Activated CD8-positive, alpha-beta T cell treated with anti-CD3 and anti-CD28 coated beads for 36 hours (primary cell): ENCODE data around the gene ASAP2. TPM values are rescaled to one million over a fixed set of nuclear protein-coding genes. Genes with fewer than 3 reads are reported as not detected.

Experiments used
- ATAC-seq: fragments of 200-7000 bp; cut with Tn5 transposase; one replicate; pipeline ENCODE4 v1.10.0; 2021; ENCODE audit warnings: mild to moderate bottlenecking, moderate library complexity
- CTCF ChIA-PET: fragments of 350-600 bp; sonication (Branson Sonifier 250); formaldehyde crosslinking; loops from one replicate; lab custom pipeline; 2021; ENCODE audit warnings: antibody characterized with exemption; lab: Charles Lee
- POLR2A ChIA-PET: fragments of 350-600 bp; sonication (Branson Sonifier 250); formaldehyde crosslinking; loops from one replicate; lab custom pipeline; 2021; ENCODE audit warnings: antibody characterized with exemption; lab: Charles Lee
- DNase-seq: peaks from one replicate; pipeline ENCODE4 v3.0.0-alpha.2; 2020
- H3K27ac Mint-ChIP-seq: one replicate; pipeline ENCODE4 v1.8.0; 2021; ENCODE audit warnings: mild to moderate bottlenecking, mixed read lengths
- H3K27me3 Mint-ChIP-seq: one replicate; pipeline ENCODE4 v1.8.0; 2021; ENCODE audit warnings: mixed read lengths
- H3K36me3 Mint-ChIP-seq: one replicate; pipeline ENCODE4 v1.8.0; 2021; ENCODE audit warnings: low read depth, mixed read lengths
- H3K4me1 Mint-ChIP-seq: one replicate; pipeline ENCODE4 v1.8.0; 2021; ENCODE audit warnings: low read depth, mixed read lengths
- H3K4me3 Mint-ChIP-seq: one replicate; pipeline ENCODE4 v1.8.0; 2021; ENCODE audit warnings: mild to moderate bottlenecking, moderate library complexity, mixed read lengths
- H3K9me3 Mint-ChIP-seq: one replicate; pipeline ENCODE4 v1.8.0; 2021; ENCODE audit warnings: mixed read lengths
- intact Hi-C: fragments of 100-400 bp; cut with micrococcal nuclease; formaldehyde crosslinking; loops from one replicate; pipeline ENCODE4 v1.10.0; 2022
- total RNA-seq, 2 experiments: library from RNA; stranded (reverse); gene quantifications; one replicate each; pipeline ENCODE4 v1.2.3, GENCODE V29; 2021
- TF ChIP-seq, protein P1 (sequence below): fragments of 200-600 bp; IDR thresholded peaks from one replicate; pipeline ENCODE4 v1.8.0; 2022; ENCODE audit warnings: antibody characterized with exemption, mild to moderate bottlenecking

ASAP2 gene
- total RNA-seq, 2 experiments from 2014 or later, result not detected

DNA sequence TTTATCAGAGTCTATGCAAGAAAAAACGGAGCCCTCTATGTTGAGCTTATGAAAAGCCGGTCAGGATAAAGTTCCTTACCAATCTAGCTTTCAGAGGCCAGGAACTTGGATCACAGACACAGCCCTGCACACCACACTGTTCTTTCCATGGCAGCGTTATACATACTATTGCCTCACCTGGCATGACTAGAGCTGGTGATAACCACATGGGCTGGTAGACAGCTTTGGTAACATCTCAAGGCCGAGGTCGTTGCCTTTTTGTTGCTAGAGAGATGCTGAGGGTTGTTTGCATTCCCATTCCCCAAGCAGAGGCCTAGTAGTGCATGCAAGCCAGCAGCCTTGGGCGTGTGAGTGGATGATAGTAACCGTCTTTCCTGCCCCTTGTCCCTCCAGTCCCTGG is 138.7 kb downstream of the ASAP2 start:
- ChIA-PET CTCF (interaction anchor here (1.4 kb wide), 1 partner anchor 202 kb away, joined by 3 read pairs; no protein-coding TSS in a partner anchor), POLR2A (no interaction called here)
- DNase-seq, result no peak
- TF ChIP-seq, protein P1, sequence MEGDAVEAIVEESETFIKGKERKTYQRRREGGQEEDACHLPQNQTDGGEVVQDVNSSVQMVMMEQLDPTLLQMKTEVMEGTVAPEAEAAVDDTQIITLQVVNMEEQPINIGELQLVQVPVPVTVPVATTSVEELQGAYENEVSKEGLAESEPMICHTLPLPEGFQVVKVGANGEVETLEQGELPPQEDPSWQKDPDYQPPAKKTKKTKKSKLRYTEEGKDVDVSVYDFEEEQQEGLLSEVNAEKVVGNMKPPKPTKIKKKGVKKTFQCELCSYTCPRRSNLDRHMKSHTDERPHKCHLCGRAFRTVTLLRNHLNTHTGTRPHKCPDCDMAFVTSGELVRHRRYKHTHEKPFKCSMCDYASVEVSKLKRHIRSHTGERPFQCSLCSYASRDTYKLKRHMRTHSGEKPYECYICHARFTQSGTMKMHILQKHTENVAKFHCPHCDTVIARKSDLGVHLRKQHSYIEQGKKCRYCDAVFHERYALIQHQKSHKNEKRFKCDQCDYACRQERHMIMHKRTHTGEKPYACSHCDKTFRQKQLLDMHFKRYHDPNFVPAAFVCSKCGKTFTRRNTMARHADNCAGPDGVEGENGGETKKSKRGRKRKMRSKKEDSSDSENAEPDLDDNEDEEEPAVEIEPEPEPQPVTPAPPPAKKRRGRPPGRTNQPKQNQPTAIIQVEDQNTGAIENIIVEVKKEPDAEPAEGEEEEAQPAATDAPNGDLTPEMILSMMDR, result no peak
- Mint-ChIP-seq H3K4me3 (no peak overlapping the region), H3K27me3 (peaks cover 1% of the 10 kb centered on the region), H3K9me3 (no peaks in the 10 kb centered on the region), H3K4me1 (no peaks in the 10 kb centered on the region), H3K27ac (no peak overlapping the region), H3K36me3 (no peaks in the 10 kb centered on the region)
- ATAC-seq, result no peak
- intact Hi-C loops, result no loop called here

DNA sequence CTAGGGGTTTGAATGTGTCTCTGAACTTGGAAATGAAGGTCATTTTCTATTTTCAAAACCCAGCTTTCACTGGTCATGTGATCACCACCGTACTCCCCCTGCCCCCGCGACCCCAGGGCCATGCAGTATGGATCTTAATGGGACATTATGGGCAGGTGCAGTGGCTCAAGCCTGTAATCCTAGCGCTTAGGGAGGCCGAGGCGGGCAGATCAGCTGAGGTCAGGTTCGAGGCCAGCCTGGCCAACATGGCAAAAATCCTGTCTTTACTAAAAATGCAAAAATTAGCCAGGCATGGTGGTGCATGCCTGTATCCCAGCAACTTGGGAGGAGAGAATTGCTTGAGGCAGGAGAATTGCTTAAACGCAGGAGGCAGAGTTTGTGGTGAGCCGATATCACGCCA is 139.4 kb downstream of the ASAP2 start:
- intact Hi-C loops, result no loop called here
- ChIA-PET CTCF (interaction anchor here (1.4 kb wide), 1 partner anchor 203 kb away, joined by 3 read pairs; no protein-coding TSS in a partner anchor), POLR2A (no interaction called here)
- no peak for ATAC-seq
- no peak for DNase-seq
- H3K36me3 Mint-ChIP-seq, result no peaks in the 10 kb centered on the region
- H3K4me1 Mint-ChIP-seq, result no peaks in the 10 kb centered on the region
- no peak overlapping the region for H3K27ac Mint-ChIP-seq
- H3K9me3 Mint-ChIP-seq, result no peaks in the 10 kb centered on the region
- TF ChIP-seq, protein P1, result no peak
- H3K27me3 Mint-ChIP-seq, result peaks cover 1% of the 10 kb centered on the region
- no peak overlapping the region for H3K4me3 Mint-ChIP-seq

DNA sequence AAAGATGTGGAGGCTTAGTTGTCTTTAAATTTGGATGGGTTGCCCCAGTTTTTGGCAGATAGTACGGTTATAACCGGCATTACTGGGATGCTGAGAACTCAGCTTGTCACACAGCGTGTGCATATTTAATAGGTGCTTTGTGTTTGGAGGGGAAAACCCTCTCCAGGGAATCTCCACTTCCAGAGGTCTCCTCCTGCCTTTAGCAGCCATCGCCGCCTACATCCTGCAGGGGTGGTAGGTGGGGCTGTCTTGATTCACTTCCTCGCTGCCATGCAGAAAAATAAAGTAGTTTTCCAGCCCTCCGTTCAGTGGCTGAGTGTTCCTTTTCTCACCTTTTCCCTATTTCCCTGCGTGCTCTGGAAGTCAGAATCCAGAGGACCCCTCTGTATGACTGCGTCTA is 140.3 kb downstream of the ASAP2 start:
- DNase-seq (no peak), ATAC-seq (no peak)
- intact Hi-C loops, result no loop called here
- peaks cover 1% of the 10 kb centered on the region for H3K27me3 Mint-ChIP-seq
- no peaks in the 10 kb centered on the region for H3K36me3 Mint-ChIP-seq
- no peaks in the 10 kb centered on the region for H3K9me3 Mint-ChIP-seq
- ChIA-PET CTCF (interaction anchor here (0.7 kb wide), 1 partner anchor 397 kb away, joined by 3 read pairs; no protein-coding TSS in a partner anchor), POLR2A (no interaction called here)
- no peak overlapping the region for H3K27ac Mint-ChIP-seq
- TF ChIP-seq, protein P1, result no peak
- H3K4me1 Mint-ChIP-seq, result no peaks in the 10 kb centered on the region
- no peak overlapping the region for H3K4me3 Mint-ChIP-seq

- CTCF ChIA-PET, result interaction anchor here (0.7 to 1.3 kb wide), 3 partner anchors 12 to 398 kb away, joined by 3 to 5 read pairs (median 3); no protein-coding TSS in a partner anchor
- no peak for DNase-seq
- H3K4me1 Mint-ChIP-seq, result no peaks in the 10 kb centered on the region
- H3K27ac Mint-ChIP-seq, result no peak overlapping the region
- TF ChIP-seq, protein P1, result no peak
- ATAC-seq, result no peak
- H3K27me3 Mint-ChIP-seq, result peaks cover 1% of the 10 kb centered on the region
- intact Hi-C loops, result no loop called here
- H3K36me3 Mint-ChIP-seq, result no peaks in the 10 kb centered on the region
- no peaks in the 10 kb centered on the region for H3K9me3 Mint-ChIP-seq
- no peak overlapping the region for H3K4me3 Mint-ChIP-seq
- POLR2A ChIA-PET, result no interaction called here
These were observed 140.8 kb downstream of the ASAP2 start for GRCh38 chr2:9347411-9347881.

DNA sequence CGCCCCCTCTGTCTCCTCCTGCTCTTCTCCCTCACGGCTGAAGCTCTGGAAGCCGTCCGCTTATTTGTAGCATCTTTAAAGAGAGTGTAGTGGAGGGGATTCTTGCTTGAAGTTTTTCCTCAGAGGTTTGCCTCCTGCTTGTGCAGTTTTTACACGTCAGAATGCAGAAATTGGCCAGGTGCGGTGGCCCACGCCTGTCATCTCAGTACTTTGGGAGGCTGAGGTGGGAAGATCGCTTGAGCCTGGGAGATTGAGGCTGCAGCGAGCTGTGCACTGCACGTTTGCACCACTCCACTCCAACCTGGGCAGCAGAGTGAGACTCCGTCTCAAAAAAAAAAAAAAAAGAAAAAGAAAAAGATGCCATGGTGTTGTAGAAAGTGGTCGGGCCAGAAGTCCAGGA is 147.7 kb downstream of the ASAP2 start:
- CTCF ChIA-PET, result no interaction called here
- TF ChIP-seq, protein P1, result no peak
- no peaks in the 10 kb centered on the region for H3K36me3 Mint-ChIP-seq
- no peaks in the 10 kb centered on the region for H3K4me1 Mint-ChIP-seq
- POLR2A ChIA-PET, result no interaction called here
- no peaks in the 10 kb centered on the region for H3K9me3 Mint-ChIP-seq
- H3K27ac Mint-ChIP-seq, result no peak overlapping the region
- no peak overlapping the region for H3K4me3 Mint-ChIP-seq
- DNase-seq, result no peak
- ATAC-seq, result no peak
- intact Hi-C loops, result no loop called here
- peaks cover 5% of the 10 kb centered on the region for H3K27me3 Mint-ChIP-seq
